ENCODE measurements around the gene CLIC4.
"Not testable (repeated sequence)": the region's sequence is repeated elsewhere in the genome, so short reads cannot be mapped to it uniquely, and the experiment has no call there.

The CLIC4 gene

GRCh38 chr1:24748191-24749121 is 3.2 kb downstream of the CLIC4 start:
- no peak for DNase-seq

DNA sequence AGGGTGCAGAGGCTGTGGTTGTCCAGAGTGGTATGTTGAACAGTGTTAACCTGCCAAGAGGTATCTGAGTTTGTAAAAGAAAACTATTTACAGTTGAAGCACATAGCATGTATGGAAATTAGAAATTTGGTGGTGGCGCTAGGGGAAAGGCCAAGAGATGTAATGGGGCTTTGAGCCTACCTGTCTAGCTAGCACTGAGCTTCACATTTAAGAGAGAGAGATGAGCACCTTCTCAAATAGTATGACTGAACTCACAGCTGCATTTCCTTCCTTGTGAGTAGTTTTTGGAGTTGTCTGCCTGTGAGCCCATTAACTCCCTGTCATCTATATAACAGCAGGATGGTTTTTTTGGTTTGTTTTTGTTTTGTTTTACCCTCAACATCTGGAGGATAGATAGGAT is 4.0 kb downstream of the CLIC4 start:
- no peak for DNase-seq

DNA sequence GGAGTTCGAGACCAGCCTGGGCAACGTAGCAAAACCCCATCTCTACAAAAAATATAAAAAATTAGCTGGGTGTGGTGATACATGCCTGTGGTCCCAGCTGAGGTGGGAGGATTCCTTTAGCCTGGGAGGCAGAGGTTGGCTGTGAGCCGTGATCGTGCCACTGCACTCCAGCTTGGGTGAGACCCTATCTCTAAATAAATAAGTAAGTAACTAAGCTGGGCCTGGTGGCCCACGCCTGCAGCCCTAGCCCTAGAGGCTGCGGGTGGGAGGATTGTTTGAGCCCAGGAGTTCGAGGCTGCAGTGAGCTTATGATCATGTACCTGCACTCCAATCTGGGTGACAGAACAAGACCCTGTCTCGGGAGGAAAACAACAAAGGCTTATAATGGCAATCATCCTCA is 4.6 kb downstream of the CLIC4 start:
- DNase-seq: no peak

DNA sequence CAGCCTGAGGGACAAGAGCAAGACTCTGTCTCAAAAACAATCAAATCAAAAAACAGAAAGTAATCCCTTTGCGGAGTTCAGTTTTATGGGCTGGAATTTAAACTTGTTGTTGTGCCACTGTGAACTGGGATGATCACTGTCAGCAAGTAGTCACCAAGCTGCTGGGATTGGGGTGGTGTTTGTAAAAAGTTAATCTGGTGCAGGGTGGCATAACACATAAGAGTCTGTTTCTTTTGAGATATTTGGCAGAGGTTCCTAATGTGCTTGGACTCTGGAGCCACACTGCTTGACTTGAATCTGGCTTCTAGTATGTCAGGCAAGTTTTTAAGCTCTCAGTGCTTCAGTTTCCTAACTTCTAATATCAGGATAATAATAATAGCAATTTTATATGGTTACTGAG is 6.6 kb downstream of the CLIC4 start:
- no peak for DNase-seq

DNA sequence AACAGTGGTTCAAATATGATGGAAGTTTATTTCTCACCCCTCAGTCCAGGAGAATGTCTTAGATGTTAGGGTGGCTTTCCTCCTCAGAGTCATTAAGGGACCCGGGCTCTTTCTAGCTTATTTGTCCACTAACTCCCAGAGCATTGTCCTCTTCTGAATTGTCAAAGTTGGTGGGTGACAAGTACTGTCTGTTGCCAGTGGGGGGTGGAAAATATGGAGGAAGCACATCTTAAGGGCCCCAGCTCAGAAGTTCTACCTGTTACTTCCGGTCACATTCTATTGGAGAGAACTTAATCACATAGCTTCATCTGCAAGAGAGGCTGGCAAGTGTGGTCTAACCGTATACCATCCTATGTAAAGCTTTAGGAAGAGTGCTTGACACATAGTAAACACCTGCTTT is 7.1 kb downstream of the CLIC4 start:
- no peak for DNase-seq

GRCh38 chr1:24754229-24754628 is 9.0 kb downstream of the CLIC4 start:
- DNase-seq: no peak

DNA sequence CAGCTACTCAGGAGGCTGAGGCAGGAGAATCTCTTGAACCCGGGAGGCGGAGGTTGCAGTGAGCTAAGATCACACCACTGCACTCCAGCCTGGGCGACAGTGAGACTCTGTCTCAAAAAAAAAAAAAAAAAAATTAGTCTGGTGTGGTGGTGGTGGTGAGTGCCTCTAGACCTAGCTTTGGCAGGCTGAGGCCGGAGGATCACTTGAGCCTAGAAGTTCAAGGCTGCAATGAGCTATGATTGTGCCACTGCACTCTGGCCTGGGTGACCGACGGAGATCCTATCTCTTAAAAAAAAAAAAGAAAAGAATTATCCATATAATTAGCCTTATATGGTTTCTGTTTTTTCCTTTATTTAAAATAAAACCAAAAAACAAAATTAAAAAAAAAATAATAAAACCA is 10.1 kb downstream of the CLIC4 start:
- DNase-seq: not testable (repeated sequence)

GRCh38 chr1:24756395-24756794 is 11.1 kb downstream of the CLIC4 start:
- DNase-seq: no peak

DNA sequence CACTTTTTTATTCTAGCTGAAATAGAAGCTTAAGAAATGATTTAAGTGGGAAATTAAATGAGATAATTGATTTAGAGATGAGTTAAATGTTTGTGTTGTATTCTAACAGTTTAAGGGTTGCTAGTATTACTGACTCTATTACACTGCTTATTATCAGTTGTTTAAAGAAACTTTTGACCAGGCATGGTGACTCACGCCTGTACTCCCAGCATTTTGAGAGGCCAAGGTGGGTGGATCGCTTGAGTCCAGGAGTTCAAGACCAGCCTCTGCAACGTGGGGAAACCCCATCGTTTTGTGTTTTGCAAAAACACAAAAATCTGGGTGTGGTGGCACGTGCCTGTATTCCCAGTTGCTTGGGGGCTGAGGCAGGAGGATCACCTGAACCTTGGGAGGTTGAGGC is 14.2 kb downstream of the CLIC4 start:
- DNase-seq: no peak

DNA sequence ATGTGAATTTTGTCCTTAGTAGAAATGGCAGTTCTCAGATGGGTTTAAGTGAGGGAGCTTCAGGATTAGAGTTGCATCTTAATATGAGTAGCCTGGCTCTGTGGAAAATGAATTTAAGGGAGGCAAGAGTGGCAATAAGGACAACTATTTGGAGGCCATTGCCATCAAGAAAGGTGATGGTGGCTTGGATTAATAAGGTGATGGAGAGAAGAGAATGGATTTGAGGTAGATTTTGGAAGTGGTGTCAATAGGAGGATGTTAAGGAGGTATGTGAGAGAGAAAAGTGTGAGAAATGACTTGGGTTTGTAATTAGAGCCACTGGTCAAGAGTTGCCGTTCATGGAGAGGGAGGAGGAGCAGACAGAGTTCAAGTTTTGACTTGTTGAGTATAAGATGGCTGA is 16.3 kb downstream of the CLIC4 start:
- DNase-seq: no peak

DNA sequence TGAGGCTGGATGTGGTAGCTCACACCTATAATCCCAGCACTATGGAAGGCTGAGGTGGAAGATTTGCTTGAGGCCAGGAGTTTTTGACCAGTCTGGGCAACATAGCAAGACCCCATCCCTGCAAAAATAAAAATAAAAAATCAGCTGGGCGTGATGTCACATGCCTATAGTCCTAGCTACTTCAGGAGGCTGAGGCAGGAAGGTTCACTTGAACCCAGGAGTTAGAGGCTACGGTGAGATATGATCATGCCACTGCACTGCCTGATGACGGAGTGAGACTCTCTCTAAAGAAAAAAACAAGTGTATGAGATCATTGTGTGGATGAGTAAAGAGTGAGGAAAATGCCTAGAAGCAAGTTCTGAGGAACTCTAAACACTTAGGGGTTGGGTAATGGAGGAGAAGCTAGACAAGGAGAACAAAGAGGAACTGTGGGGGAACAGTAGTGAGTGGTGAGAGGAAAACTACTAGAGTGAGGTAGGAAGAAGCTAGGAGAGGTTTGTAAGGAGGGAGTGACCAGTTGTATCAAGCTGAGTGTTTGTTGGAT is 17.0 kb downstream of the CLIC4 start:
- DNase-seq: no peak

DNA sequence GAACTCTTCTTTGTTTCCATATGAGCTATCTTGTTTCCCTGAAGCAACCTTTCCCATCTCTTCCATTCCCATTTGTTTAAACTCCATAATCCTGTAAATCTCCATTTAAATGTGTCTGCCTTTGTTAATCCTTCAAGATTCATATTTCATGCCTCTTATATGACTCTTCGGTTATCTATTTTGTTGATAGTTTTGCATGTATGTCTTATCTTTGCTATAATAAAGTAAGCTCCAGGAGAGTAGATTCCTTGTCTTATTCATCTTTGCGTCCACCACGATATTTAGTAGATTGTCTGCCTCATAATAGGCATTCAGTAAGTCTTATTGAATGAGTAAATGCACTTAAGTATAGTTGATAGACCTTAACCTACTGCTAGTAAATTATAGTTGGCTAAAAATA is 18.4 kb downstream of the CLIC4 start:
- DNase-seq: no peak

- DNase-seq: no peak
These were observed 19.2 kb downstream of the CLIC4 start for GRCh38 chr1:24764439-24764838.

DNA sequence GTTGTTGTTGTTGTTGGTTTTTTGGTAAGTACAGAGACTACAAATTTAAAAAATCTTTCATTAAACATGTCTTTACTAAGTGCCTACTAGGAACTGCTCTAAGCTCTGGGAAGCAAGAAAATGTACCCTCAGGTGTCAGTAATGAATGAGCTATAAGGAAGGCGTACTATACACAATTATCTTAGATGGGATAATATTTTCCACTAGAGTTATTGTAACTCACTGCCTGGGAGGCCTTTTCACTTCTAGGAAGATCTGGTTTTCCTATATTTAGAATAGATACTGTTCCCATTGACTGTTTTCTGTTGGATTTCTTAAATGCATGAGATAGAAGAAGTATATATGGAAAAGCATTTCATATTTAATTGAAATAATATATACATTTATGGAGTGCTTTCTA is 19.6 kb downstream of the CLIC4 start:
- no peak for DNase-seq

DNA sequence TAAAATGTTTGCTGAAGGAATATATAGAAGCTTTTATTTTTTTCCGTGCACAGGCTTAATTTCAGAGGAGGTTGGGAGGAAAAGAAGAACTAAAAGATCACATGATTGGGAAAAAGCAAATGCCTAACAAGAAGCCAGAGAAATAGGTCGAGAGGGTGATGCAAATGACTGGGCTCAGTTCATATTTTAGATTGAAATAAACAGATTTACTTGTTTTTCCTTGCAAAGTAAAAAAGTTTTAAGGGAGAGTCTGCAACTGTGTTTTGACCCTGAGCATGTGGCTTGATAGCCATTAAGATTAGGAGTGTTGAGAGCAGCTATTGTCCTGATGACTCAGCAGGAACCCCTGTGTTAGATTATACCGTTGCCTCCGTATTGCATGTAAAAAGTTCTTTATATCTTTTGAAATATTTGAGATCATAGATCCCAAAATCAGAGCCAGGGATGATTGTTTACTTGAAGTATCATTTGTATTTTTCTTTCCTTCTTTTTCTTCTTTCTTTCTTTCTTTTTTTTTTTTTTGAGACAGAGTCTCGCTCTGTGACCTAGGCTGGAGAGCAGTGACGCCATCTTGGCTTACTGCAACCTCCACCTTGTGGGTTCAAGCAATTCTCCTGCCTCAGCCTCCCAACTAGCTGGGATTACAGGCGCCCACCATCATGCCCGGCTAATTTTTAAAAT is 20.2 kb downstream of the CLIC4 start:
- DNase-seq: no peak

- no peak for DNase-seq
These were observed 22.1 kb downstream of the CLIC4 start for GRCh38 chr1:24767351-24767750.

- DNase-seq: no peak
These were observed 23.8 kb downstream of the CLIC4 start for GRCh38 chr1:24768873-24769605.

DNA sequence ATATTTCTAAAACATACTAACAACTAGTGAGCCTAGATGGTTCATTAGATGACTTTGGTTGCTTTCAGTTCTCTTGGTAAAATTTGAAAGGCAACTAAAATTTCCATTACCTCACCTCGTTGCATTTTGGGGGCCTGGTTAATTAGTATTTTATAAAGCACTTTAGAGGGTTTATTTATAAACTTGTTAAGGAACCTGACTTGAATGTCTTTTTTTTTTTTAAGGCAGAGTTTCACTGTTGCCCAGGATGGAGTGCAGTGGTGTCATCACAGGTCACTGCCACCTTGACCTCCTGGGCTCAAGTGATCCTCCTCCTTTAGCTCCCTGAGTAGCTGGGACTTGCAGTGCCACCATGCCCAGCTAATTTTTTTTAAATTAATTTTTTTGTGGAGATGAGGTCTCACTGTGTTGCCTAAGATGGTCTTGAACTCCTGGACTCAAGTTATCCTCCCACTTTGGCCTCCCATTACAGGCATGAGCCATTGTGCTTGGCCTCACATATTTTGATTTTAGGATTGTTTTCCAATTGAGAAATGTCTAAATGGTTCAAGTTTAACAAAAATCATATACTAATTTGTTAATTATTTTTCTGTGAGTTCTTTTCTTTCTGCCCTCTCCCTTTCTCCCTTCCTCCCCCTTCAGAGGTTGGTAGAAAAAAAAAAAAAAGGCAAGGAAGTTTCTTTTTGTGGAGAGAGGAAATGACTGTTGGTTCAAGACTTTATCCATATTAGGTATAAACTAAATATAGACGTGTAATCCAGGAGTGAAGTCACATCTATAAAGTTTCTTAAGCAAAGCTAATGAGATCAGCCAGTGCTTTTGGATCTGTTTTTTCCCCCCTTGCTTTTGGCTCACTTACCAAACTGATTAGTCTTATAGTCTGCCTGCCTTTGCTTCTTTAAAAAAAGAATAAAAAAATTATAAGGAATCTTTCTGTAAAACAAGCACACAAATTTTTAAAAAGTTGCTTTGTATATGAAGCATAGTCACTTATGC is 24.7 kb downstream of the CLIC4 start:
- DNase-seq: no peak

DNA sequence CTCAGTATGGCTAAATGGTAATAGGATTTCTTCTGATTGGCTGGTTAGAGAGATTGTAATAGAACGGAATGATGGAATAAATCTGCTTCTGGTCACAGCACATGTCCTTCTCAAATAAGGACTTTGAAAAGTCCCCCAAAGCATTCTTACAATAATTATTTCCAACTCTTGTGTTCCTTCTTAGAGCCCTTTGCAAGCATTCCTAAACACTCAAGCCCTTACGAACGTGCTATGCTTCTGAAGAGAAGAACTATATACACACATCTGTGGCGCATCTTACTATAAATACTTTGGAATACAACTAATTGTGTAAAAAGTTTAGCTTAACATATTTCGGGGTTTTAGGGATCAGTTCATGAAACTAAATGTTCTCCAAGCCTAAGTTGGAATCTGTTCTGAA is 25.6 kb downstream of the CLIC4 start:
- DNase-seq: no peak

- no peak for DNase-seq
These were observed 26.3 kb downstream of the CLIC4 start for GRCh38 chr1:24771574-24771973.

GRCh38 chr1:24773618-24774017 is 28.4 kb downstream of the CLIC4 start:
- DNase-seq: no peak

- DNase-seq: no peak
These were observed 30.1 kb downstream of the CLIC4 start for GRCh38 chr1:24775348-24775747.
